SK-N-MC (cell line): ENCODE results near the gene DIP2C.

ENCODE experiments used
- EZH2 ChIP-seq: fragments of 200-600 bp; sonication (generic); IDR thresholded peaks from one replicate; pipeline ENCODE4 v1.6.1; 2017; ENCODE audit warnings: antibody characterized with exemption
- POLR2AphosphoS5 ChIP-seq: IDR thresholded peaks from 2 replicates; pipeline ENCODE4 v1.6.1; 2012; ENCODE audit warnings: mild to moderate bottlenecking, low read depth, low read length, borderline replicate concordance

- TF ChIP-seq EZH2 (no peak), POLR2AphosphoS5 (no peak)
These were observed 121.6 kb downstream of the DIP2C start for GRCh38 chr10:567869-568268.
